ENCODE data around the gene ZC3H12D.
"Not testable (repeated sequence)": the region's sequence is repeated elsewhere in the genome, so short reads cannot be mapped to it uniquely, and the experiment has no call there.

Gene ZC3H12D

DNA sequence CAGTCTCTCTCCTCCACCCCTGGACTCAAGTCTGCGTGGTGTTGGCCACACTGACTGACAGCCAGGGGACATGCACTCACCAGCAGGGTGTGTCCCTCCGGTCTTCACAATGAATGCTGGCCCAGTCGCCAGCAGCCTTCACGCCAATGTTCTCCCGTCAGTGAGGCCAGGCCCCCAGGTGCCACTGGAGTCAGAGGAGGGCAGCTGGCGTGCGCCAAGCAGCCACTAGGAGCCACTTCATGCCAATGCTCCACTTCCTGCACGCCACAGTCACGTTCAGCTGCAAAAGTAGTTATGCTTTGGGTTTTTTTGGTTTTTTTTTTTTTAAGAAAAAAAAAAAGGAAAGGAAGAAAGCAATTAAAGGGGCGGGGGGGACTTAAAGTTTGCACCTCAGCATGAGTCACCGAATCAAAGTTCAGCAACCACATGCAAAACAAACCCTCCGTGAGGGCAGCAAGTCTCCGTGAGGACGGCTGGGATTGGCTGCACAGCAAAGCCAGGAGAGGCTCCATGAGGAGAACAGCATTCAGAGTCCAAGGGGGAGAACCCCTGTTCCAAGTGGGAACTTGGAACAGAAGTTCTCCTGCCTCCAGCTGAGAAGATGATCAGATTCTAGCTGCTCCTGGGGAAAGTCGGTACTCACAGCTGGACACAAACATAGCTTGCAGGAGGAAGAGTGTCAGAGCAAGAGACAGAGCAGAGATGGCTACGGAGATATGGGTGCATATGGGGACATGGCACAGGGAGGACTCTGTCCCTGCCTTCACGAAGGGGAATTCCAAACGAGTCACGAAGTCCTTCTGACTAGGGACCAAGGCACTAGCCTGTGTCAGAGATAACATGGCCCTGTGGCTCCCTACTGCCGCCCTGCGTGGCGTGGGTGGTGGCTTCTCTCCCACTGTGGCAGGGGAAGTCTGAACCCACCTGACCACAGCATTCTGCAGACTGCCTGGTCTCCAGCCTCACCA, at the start of gene ZC3H12D:
TSS of gene ZC3H12D (minus strand) at position 282 of the 968 bp plus-strand sequence. CDS start 10,471 bp downstream, outside the sequence.
- no peak for DNase-seq

DNA sequence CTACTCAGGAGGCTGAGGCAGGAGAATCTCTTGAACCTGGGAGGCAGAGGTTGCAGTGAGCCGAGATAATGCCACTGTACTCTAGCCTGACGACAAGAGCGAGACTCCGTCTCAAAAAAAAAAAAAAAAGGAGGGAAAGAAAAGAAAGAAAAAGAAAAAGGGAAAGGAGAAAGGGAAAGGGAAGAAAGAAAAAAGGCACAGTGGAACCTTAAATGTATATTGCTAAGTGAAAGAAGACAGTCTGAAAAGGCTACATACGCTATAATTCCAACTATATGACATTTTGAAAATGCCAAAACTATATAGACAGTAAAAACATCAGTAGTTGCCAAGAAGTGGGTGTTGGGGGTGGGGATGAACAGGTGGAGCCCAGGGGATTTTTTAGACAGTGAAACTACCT, 44.8 kb upstream of the ZC3H12D start:
- DNase-seq, result no peak

DNA sequence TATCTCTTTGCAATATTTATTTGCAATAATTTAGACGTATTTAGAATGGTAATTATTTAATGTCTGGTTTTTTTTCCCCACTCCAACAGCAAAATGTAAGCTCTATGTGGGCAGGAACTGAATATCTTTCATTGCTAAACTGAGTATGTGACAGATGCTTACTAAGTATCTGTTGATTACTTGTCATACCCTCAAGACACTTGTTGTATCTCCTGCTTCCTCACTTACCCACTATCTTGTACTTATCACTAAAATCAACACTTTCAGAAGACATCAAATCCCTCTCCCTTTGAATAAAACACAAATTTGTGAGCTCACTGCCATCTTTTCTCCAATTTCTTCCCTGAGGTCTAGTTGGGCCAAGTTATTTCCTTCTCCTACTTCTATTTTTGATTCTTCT, 30.7 kb upstream of the ZC3H12D start:
- no peak for DNase-seq

DNA sequence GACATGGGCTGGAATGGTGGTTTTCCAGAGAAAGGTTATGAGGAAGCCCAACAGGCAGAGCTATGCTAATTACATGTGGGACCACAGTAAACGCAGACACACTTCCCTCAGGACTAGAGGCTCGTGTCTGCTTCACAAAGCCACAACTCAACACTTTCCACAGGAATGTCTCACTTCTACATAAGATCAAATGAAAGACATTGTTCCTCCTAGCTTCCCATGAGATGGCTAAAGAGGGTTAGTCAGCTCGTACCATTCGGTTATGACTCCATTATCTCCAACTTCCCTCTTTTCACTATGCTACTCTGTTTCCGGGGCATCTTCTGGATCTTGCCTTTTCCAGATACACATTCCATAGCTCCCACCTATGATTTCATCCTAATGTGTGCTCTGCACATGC, 29.1 kb upstream of the ZC3H12D start:
- DNase-seq, result no peak

DNA sequence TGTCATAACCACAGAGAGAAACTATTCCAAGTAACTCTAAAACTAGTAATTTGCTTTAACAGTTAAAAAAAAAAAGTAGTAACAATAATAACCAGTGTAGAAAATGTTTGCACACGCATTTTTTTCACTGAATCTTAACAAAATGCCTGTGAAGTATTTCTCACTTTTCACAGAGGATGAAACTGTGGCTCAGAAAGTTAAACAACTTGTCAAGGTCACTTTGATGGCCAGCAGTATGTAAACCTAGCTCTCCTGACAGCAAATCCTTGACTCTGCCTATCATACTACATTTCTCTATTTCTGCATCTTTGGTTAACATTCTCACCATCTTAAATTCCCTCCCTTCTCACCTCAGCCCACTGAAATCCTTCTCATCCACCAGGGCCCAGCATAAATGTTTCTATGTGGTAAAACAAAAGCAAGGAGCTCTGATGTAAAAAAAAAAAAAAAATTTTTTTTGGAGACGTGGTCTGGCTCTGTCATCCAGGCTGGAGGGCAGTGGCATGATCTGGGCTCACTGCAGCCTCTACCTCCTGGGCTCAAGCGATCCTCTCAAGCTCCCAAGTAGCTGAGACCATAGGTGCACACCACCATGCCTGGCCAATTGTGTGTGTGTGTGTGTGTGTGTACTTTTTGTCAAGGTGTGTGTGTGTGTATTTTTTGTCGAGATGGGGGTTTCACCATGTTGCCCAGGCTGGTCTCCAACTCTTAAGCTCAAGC, 26.1 kb upstream of the ZC3H12D start:
- no peak for DNase-seq

DNA sequence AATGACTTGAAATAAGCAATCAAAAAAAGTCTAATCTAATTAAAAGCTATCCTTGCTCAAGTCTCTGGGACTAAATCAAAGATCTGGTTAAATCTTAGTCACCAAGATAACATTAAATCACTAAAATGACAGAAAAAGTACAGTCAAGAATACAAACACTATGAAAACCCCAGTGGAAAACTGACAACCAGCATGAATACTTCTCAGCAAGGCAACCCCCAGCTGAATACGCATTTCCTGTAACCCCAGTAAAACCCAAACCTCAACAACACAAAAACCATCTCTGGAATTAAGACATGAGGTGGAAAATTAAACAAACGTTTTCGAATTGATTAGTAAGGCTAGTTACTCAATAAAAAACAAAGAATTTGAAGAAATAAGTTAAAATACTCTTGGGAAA, 23.7 kb upstream of the ZC3H12D start:
- DNase-seq, result no peak

DNA sequence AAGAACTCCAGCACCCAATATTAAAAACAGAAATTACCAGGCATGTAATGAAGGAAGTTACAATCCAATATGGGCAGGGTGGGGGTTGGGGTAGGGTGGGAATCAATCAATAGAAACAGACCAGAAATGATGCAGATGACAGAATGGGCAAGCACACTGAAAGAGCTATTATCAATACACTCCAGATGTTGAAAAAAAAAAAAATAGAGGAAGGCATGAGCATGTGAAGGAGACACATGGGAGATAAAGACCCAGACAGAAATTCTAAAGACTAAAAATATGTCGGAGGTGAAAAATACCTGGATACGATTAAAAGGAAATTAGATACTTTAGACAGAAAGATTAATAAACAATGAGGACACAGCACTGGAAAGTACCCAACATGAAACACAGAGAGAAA, 19.1 kb upstream of the ZC3H12D start:
- no peak for DNase-seq

DNA sequence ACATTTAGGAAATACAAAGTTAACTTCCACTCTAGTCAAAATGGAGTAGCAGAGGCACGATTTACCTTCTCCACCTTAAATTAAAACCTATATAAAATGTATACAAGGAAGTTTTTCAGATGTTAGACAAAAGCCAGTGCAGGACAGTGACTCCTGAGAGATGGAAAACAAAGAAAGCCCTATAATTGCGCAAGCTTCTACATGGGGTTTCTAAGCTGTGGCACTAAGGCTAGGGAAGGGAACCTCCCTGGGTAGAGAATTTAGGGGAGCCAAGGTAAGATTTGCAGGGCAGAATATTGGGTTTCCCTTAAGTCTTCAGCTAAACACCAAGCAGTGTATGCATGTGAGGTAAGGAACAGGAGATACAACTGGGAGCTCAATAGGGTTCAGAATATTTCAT, 18.5 kb upstream of the ZC3H12D start:
- DNase-seq, result no peak

DNA sequence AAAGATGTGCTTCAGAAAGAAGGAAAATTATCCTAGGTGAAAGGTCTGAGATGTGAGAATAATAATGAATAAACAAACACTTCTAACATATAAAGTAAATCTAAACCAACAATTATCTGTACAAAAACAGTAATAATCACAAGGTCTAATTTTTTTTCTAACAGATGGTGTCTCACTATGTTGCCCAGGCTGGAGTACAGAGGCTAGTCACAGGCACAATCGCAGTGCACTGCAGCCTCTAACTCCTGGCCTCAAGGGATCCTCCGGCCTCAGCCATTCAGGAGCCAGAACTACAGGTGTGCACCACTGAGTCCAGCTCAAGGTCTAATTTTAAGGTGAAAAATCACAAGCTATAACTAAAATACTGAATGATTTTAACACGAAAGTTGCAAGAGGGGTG, 17.0 kb upstream of the ZC3H12D start:
- no peak for DNase-seq

DNA sequence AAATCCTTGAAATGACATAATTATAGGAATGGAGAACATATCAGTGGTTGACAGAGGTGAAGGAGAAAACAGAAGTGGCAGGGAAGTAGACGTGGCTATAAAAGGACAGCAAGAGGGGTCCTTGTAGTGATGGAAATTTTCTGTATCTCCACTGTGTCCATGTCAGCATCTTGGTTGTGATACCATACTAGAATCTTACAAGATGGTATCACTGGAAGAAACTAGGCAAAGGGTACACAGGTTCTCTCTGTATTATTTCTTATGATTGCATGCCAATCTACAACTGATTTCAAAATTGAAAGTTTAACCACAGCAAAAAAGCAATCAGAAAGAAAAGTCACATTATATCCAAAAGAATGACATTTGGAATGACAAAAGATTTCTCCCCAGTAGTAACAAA, 16.4 kb upstream of the ZC3H12D start:
- DNase-seq, result no peak

DNA sequence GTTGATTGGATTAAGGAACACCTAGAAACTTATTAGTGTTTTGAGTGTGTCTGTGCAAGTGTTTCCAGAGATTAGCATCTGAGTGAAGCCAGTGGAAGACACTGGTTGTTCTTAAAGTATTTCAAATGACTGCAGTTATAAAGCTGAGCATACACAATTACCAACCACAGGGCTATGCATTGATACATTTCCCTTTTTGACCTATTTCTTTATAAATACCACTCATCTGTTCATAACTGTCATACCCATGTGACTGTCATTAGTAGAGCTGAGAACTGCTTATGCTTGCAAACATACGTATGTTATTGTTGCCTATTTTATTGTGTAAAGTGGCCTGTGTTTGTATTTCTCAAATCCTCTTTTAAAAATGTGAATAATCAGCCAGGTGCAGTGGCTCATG, 15.3 kb upstream of the ZC3H12D start:
- no peak for DNase-seq

DNA sequence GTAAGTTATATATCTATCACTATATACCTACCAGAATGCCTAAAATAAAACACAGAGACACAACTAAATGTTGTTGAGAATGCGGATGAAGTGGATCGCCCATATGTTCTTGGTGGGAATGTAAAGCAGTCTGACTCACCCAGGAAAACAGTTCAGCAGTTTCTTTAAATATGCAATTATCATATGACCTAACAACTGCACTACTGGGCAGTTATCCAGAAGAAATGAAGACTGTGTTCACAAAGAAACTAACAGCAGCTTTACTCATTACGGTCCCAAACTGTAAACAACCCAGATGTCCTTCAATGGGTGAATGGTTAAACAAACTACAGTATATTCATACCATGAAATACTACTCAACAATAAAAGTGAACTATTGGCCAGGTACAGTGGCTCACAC, 14.3 kb upstream of the ZC3H12D start:
- no peak for DNase-seq

DNA sequence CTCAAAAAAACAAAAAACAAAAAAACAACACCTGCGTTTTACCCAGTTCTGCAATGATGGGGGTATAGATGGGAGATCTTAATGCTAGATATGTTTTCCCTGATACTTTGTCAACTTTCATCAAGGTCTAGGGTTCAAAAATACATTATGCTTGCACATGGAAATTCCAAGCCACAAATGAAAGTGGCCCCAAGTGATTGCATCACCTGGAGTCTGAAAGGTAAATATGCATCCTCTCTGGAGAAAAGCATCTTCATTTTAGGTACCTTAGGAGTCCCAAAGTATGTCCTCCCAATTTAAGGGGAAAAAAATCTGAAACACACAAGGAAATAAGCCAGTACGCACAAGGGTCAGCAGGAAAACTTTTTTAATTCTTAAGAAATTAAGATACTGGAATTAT, 12.6 kb upstream of the ZC3H12D start:
- DNase-seq, result no peak

DNA sequence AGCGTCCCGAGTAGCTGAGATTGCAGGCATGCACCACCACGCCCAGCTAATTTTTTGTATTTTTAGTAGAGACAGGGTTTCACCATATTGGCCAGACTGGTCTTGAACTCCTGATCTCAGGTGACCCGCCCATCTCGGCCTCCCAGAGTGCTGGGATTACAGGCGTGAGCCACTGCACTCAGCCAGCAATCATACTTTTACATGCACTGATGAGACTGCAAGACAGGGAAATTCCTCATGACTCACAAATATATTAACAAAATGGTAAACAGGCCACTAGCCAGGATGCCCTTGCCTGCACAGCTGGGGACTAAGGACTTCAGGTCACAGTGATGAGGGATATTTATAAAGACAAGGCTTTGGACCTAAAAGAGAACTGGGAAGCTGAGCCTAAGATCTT, 11.8 kb upstream of the ZC3H12D start:
- DNase-seq, result not testable (repeated sequence)

DNA sequence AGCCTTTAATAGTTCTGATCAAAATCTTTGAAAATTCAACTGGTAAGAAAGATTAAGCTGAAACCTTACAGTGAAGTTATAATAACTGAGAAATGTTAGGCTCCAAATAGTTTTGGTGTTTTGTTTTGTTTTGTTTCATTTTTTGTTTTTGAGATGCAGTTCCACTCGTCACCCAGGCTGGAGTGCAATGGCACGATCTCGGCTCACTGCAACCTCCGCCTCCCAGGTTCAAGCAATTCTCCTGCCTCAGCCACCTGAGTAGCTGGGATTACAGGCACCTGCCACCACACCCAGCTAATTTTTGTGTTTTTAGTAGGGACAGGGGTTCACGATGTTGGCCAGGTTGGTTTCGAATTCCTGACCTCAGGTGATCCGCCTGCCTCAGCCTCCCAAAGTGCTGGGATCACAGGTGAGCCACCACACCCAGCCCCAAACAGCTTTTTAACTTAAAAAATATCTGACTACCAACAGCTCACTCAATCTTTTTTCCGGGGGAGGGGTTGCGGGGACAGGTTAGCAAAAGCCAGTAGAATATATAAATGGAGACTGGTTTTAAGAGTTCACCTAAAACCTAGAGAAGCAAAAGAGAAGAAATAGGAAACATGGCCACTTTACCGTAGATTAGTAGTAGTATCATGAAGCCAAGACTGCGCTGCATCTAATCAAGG, 10.7 kb upstream of the ZC3H12D start:
- not testable (repeated sequence) for DNase-seq

DNA sequence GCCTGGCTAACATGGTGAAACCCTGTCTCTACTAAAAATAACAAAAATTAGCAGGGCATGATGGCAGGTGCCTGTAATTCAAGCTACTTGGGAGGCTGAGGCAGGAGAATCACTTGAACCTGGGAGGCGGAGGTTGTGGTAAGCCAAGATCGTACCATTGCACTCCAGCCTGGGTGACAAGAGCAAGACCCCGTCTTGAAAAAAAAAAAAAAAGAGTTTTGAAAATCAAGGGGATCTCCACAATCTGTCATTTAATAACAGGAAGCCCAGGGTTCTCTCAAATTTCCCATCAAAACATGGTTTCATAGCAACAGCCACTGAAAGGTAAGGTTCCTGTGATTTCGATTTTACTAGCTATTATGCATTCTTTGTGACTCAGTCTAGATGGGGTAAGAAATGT, 10.0 kb upstream of the ZC3H12D start:
- DNase-seq, result not testable (repeated sequence)

DNA sequence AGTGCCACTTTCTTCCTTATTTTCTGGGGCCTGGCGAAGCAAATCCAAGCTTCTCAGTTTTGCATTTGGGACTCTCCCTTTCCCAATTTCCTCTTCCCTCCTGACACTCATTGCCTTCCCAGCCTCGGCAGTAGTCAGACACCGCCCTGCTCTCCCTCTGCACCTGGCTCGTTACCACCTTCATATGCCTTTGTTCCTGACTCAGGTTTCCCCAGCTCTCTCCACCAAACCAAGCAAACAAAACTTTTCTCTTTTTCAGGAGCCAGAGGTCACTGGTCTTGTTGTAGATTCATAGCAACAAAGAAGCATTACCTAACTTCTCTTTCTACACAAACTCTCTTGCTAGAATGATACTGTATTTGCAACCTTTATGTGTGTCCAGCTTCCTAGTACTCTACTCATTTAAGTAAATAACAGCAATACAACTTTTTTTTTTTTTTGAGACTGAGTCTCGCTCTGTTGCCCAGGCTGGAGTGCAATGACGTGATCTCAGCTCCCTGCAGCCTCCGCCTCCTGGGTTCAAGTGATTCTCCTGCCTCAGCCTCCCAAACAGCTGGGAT, 9.0 kb upstream of the ZC3H12D start:
- DNase-seq, result no peak

DNA sequence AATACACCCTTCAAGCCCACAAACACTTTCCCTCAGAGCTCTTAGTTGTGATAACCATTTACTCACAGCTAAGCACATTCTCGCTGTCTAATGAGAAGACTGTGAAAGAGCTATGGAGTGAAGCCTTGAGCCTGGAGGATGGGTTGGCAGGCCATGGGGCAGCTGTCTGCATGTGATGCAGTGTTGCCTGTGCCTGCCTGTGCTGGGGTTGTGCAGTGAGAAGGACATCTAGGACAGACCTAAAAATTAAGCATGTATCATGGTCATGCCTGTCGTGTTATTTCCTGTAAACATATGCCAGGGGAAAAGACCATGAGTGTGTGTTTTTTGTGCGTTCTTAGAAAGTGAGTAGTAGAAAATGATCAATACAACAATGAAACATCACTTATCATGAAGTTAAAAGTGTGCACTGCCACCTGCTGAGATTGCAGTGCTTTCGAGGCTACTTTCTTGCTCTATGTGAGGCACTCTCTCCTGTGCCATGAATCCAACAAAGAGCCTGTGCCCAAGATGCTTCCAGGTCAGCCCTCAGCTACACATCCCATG, 8.1 kb upstream of the ZC3H12D start:
- DNase-seq, result no peak

DNA sequence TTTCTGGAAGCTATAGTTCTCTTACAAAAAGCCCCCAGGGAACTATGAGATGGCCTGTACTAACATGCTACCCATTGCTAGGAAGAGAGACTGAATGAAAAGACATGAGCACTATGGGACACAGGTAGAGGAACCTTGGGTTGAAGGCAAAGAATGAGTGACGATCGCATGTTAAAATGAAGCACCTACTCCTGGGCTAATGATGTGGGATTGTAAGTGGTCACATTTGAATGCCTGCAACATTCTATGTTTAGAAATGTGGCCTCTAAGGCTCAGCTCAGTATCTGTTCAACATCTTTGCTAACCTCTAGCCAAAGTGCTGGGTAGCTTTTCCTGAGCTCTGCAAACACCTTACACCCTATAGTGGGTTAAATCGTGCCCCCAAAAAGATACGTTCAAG, 5.2 kb upstream of the ZC3H12D start:
- DNase-seq, result no peak

DNA sequence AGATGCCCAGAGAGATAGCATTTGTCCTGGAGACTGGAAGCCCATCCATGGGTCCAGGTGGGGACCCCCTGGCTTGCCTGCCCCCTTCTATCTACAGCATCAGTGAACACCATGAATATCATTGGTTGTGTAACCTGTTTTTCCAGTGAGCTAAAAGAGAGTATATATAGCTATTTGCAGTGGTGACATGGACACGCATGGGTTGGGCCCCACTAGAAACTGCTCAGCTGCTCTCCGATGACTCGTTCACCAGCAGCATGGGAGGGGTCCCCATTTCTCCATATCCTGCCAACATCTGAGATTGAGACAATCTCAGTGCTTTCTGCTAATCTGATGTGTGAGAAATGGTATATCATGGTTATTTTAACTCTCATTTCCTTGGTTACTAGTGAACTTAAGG, 4.0 kb upstream of the ZC3H12D start:
- no peak for DNase-seq

DNA sequence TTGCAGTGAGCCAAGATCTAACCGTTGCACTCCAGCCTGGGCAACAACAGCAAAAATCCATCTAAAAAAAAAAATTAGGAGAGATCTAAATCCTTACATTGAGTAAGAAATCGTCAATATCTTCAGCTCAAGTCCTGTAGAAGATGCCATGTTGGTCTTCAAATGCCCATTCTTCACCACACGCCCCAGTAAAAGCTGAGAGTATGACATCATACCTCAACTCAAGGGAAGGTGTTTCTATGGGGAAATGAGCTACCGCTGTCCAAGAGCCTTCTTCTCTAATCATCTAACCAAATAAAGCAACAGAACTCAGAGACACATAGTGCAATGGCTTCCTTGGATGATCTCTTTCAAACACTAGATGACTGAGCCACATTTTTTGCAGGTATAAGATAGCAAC, 2.5 kb upstream of the ZC3H12D start:
- DNase-seq, result no peak

DNA sequence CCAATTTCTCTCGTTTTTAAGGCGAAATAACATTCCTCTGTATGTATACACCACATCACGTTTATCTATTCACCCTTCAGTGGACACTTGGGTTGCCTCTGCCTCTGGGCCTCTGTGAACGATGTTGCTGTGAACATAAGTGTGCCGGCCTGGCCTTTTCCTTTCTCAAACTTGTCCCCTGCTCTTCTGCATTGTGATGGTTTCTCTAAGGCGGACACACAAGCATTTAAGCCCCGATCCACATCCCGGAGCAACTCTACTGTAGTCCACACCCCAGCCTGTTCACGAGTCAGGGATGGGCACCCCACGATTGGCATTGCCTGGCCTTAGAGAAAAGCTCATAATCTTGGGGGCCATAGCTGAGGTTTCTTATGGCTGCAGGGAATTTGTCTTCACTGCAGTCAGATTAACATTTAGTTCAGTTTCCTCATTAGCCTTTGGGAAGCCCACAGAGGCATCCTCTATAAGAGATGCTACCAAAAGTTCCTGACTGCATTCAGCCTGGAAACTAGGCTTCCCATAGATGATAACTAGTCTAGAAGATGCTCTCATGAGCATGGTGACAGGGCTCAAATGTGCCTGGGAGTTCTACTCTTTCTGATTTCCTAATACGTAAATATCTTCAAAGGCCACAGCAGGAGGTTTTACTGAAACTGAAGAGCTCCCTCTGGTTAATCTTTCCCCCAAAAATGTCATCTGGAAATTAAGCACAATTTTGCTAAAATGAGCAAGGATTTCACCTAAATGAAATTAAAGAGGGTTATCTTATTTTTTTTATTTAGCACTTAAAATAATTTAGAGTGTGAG, 762 bp downstream of the ZC3H12D start:
- no peak for DNase-seq
